Stimulated activated CD8-positive, alpha-beta memory T cell treated with anti-CD3 and anti-CD28 coated beads, Interleukin-4, amount 100 ng/mL, for 24 hours (primary cell): Measurements from ENCODE around the gene NR2F6.
"Not testable (repeated sequence)": the region's sequence is repeated elsewhere in the genome, so short reads cannot be mapped to it uniquely, and the experiment has no call there.

Source experiments
- DNase-seq: peaks from one replicate; pipeline ENCODE4 v3.0.0-alpha.2; 2020; ENCODE audit warnings: low read depth

NR2F6 gene

DNA sequence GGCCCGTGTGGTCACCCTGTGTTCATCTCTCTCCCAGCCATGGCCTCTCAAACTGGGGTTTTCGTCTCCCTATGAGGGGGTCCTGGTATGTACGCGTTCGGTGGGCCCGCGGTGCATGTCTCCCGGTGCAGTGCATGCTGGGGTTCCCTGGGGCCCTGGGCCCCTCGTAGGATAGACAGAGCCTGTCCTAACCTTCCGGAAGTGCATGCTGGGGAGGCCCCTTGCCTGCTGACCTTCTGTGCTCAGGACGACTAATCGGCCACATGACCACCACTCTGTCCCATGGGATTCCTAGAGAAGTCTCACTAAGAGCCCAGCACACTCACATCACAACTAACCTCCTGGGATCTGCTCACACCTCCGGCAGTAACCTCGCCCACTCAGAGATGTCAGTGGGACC lies 35.4 kb downstream of the NR2F6 start:
- DNase-seq, result no peak

GRCh38 chr19:17209126-17210036 lies 36.3 kb downstream of the NR2F6 start:
- DNase-seq, result peak; percentile 42

DNA sequence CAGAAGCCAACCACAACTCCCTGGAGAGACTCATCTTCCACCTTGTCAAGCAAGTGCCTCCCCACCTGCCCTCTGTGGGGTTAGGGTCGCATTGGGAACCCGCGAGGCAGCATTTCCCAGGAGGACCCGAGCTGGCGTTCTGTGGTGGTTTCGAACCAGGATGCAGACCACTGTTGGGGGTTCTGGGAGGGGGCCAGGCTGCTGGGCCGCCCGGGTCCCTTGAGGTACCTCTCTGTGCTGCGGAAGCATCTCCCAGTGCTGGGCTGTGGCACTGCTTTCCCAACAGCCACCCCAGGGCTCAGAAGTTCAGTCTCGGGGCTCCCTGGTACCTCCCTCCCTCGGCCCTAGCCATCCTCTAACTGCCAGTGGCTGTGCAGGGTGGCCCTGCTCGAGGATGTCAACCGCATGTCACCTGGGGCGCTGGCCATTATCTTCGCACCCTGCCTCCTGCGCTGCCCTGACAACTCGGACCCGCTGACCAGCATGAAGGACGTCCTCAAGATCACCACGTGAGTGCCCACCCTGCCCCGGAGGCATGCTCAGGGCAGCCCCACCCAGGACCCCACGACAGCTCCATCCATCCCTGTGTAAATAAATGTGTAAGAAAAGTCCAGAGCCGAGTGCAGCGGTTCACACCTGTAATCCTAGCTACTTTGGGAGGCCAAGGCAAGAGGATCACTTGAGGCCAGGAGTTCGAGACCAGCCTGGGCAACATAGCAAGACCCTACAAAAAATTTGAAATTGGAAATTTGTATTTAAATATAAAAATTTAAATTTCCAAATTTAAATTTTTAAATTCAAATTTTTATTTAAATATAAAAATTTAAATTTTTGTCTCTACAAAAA lies 38.8 kb downstream of the NR2F6 start:
- DNase-seq, result no peak

- no peak for DNase-seq
These were observed 40.2 kb downstream of the NR2F6 start for GRCh38 chr19:17205237-17206140.

- DNase-seq, result no peak
These were observed 43.0 kb downstream of the NR2F6 start for GRCh38 chr19:17202713-17203112.

- DNase-seq, result no peak
These were observed 43.5 kb downstream of the NR2F6 start for GRCh38 chr19:17202249-17202648.

DNA sequence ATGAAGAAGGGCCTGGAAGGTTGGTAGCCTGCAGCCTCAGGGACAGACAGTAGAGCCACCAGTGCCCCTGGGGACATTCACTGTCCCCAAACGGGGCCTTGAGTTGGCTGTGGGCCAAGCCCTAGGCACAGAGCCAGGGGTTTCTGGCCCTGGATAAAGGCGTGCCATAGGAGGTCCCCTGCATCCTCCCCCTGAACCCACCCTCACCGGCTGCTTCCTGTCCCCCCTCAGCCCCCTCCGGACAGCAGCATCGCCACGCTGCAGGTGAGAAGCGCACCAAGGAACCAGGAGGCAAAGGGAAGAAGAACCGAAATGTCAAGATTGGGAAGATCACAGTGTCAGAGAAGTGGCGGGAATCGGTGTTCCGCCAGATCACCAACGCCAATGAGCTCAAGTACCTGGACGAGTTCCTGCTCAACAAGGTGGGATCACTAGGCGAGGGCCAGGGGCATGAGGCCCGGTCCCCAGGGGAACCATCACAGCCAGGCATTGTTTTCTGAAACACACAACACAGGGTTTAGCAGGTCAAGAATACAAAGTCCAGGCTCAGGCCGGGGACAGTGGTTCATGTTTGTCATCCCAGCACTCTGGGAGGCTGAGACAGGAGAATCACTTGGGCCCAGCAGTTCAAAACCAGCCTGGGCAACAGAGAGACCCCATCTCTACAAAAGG lies 45.2 kb downstream of the NR2F6 start:
- no peak for DNase-seq

- no peak for DNase-seq
These were observed 48.1 kb downstream of the NR2F6 start for GRCh38 chr19:17197666-17198065.

DNA sequence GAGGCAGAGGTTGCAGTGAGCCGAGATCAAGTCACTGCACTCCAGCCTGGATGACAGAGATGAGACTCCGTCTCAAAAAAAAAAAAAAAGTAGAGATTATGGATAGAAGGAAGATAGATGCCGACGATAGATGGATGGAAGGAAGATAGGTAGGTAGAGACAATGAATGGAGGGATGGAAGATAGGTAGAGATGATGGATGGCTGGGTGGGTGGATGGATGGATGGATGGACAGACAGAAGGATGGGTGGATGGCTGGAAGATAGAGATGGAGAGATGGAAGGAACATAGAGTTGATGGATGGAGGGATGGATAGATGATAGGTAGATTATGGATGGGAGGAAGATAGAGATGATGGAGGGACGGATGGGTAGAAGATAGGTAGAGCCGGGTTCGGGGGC lies 49.1 kb downstream of the NR2F6 start:
- no peak for DNase-seq

GRCh38 chr19:17195106-17195505 lies 50.6 kb downstream of the NR2F6 start:
- no peak for DNase-seq

- DNase-seq, result no peak
These were observed 51.1 kb downstream of the NR2F6 start for GRCh38 chr19:17194608-17195007.

GRCh38 chr19:17192751-17193150 lies 53.0 kb downstream of the NR2F6 start:
- DNase-seq, result no peak

DNA sequence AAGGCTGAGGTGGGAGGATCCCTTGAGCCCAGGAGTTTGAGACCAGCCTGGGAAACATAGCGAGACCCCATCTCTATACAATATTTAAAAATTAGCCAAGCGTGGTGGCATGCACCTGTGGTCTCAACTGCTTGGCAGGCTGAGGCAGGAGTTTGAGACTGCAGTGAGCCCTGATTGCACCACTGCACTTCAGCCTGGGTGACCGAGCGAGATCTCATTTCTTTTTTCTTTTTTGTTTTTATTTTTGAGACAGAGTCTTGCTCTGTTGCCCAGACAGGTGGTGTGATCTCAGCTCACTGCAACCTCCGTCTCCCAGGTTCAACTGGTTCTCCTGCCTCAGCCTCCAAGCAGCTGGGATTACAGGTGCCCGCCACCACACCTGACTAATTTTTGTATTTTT lies 54.0 kb downstream of the NR2F6 start:
- DNase-seq, result not testable (repeated sequence)

DNA sequence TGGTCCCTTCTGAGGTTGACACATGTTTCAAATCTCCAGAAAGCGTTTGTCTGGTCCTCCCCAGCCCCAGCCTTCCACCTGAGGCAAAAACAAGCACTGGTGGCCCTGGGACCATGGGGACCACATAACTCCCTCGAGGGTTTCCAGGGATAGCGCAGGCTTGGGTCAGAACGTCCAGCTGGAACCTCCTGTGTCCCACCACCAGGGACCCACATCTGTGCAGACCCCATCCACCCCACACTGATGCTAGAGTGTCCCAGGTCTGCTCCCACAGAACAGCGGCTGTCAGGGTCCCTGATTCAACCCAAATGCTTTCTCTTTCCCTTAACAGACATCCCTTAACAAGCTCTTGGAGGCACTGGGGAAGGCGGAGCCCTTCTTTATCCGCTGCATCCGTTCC lies 60.1 kb downstream of the NR2F6 start:
- DNase-seq, result no peak

- peak; percentile 22 for DNase-seq
These were observed 61.3 kb downstream of the NR2F6 start for GRCh38 chr19:17184371-17184841.

- no peak for DNase-seq
These were observed 61.8 kb downstream of the NR2F6 start for GRCh38 chr19:17183858-17184321.

GRCh38 chr19:17183271-17183761 lies 62.4 kb downstream of the NR2F6 start:
- DNase-seq, result no peak
